GM12864 (cell line): ENCODE data around the gene FRAT2.

Source experiments
- DNase-seq: peaks from one replicate; pipeline ENCODE4 v3.0.0-alpha.2; 2011; ENCODE audit warnings: low read depth
- H3K4me3 ChIP-seq: 2 replicates; pipeline ENCODE4 v1.5.1; 2011; ENCODE audit warnings: mild to moderate bottlenecking, low read depth, low read length, control low read depth
- CTCF ChIP-seq: IDR thresholded peaks from 2 replicates; pipeline ENCODE4 v1.5.1; 2011; ENCODE audit warnings: low read depth, mild to moderate bottlenecking, moderate library complexity, low read length, control low read depth, inconsistent platforms; ENCODE audit errors: missing control alignments

The FRAT2 gene

GRCh38 chr10:97327348-97328294, 6.9 kb downstream of the FRAT2 start:
- no peak for DNase-seq
- no peak for TF ChIP-seq CTCF
- H3K4me3 ChIP-seq, result no peak overlapping the region

GRCh38 chr10:97325754-97326153, 8.8 kb downstream of the FRAT2 start:
- DNase-seq, result no peak
- no peak overlapping the region for H3K4me3 ChIP-seq
- TF ChIP-seq CTCF, result no peak

- DNase-seq, result no peak
- no peak for TF ChIP-seq CTCF
- H3K4me3 ChIP-seq, result no peak overlapping the region
These were observed 11.0 kb downstream of the FRAT2 start for GRCh38 chr10:97323501-97323900.

- no peak for TF ChIP-seq CTCF
- DNase-seq, result no peak
- H3K4me3 ChIP-seq, result no peak overlapping the region
These were observed 12.7 kb downstream of the FRAT2 start for GRCh38 chr10:97321804-97322190.

GRCh38 chr10:97321032-97321803, 13.3 kb downstream of the FRAT2 start:
- no peak overlapping the region for H3K4me3 ChIP-seq
- DNase-seq, result no peak
- no peak for TF ChIP-seq CTCF

- peak overlapping the region; percentile 71 for H3K4me3 ChIP-seq
- TF ChIP-seq CTCF, result no peak
- DNase-seq, result no peak
These were observed 14.0 kb downstream of the FRAT2 start for GRCh38 chr10:97320480-97321031.
